ENCODE measurements around the gene PARN.
"Not testable (repeated sequence)": the region's sequence is repeated elsewhere in the genome, so short reads cannot be mapped to it uniquely, and the experiment has no call there.

The PARN gene

GRCh38 chr16:14462811-14463210, 167.2 kb downstream of the PARN start:
- no peak for DNase-seq

- DNase-seq = no peak
These were observed 169.3 kb downstream of the PARN start for GRCh38 chr16:14460726-14461125.

- DNase-seq = no peak
These were observed 171.5 kb downstream of the PARN start for GRCh38 chr16:14458576-14458975.

- DNase-seq = no peak
These were observed 173.1 kb downstream of the PARN start for GRCh38 chr16:14456793-14457481.

DNA sequence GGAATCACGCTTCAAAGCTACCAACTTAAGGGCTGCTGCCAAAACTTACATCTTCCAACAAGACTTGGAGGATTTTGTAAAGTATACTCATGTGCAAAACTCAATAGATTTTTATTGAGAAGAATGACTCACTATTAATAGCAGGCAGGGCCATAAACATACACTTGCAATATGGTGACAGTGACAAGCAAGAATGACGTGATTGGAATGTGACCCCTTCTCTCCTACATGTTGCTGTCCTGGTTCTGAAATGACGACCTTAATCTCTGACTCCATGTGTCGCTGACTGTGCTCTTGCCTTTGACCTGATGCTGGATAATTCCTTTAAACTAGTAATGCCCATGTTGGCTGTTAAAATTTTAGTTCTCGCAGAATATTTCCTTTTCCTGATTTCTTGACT, 174.5 kb downstream of the PARN start:
- no peak for DNase-seq

DNA sequence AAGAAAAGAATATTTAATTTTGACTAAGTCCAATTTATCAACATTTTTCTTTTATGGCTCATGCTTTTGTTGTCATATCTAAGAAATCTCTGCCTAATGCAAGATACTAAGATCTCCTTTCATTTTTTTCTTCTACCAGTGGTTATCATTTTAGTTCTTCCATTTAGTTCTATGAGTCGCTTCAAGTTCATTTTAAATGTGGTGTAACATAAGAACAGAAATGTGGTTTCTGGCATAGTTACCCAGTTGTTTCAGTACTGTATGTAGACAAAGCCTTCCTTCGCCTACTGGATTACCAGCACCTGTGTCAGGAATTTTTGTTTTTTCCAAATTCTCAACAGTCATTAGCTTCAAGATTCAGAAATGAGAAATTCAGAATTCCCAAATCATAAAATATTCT, 175.7 kb downstream of the PARN start:
- DNase-seq = no peak

- no peak for DNase-seq
These were observed 178.0 kb downstream of the PARN start for GRCh38 chr16:14452066-14452465.

- no peak for DNase-seq
These were observed 179.2 kb downstream of the PARN start for GRCh38 chr16:14450846-14451245.

- no peak for DNase-seq
These were observed 180.1 kb downstream of the PARN start for GRCh38 chr16:14449790-14450480.

DNA sequence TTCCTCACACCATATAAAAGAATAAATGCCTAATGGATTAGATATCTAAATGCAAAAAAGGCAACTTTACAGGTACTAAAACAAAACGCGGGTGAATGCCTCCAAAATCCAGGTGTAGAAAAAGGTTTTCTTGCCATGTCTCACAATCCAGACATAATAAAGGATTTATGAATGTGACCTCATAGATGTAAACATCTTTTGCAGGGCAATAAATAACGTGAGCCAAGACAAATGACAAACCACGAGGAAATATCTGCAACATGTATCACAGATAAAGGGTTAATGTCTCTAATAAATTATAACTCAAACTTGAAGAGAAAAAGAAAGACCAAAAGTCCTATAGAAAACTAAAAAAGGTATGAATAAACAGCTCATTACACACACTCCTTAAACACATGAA, 180.7 kb downstream of the PARN start:
- DNase-seq = no peak

DNA sequence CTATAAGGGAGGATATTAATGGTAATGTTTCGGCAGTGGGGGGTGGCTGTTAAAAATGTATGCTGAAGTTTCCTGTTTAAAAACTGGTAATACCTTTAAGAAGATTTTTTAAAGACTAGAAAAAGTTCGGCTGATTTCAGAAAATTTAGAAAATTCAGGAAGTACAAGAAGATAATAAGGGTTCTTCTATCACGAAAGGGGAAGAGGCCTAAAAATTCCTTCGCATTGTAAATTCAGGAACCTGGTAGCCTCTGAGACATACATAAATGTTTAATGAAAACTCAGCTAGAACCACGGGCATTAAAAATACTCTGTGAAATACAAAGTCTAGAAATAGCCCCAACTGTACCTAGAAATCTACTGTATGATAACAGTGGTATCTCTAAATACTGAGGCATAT, 181.2 kb downstream of the PARN start:
- DNase-seq = no peak

DNA sequence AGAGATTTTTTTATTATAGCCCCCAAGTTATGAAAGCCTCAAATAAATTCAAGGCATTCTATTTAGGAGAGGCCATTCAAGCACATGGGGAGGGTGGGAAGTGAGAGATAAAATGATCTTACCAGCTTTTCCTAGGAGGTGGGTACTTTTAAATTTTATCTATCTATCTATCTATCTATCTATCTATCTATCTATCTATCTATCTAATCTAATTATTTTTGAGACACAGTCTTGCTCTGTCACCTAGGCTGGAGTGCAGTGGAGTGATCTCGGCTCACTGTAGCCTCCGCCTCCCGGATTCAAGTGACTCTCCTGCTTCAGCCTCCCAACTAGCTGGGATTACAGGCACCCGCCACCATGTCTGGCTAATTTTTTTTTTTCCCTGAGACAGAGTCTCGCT, 182.3 kb downstream of the PARN start:
- no peak for DNase-seq

DNA sequence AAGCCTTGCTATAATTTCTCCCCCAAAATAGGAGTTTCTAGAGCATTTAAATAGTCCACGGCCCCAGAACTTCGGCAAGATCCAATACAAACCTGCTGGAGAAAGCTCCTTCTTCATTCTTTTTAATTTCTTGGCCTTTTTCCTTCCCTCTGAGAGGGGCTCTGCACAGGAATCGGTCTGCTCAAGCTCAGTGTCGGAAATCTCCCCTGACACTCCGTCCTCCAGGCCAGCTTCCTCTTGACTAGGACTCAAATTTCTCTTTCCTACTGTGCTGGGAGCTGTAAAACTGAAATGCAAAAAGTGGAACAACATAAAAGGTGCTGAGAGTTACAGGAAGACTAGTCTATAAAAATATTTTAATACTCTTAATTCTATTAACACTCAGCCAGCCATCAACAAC, 183.3 kb downstream of the PARN start:
- no peak for DNase-seq

GRCh38 chr16:14445937-14446715, 183.9 kb downstream of the PARN start:
- DNase-seq = no peak

GRCh38 chr16:14444979-14445810, 184.9 kb downstream of the PARN start:
- DNase-seq = no peak

- DNase-seq = not testable (repeated sequence)
These were observed 188.5 kb downstream of the PARN start for GRCh38 chr16:14441533-14441932.

DNA sequence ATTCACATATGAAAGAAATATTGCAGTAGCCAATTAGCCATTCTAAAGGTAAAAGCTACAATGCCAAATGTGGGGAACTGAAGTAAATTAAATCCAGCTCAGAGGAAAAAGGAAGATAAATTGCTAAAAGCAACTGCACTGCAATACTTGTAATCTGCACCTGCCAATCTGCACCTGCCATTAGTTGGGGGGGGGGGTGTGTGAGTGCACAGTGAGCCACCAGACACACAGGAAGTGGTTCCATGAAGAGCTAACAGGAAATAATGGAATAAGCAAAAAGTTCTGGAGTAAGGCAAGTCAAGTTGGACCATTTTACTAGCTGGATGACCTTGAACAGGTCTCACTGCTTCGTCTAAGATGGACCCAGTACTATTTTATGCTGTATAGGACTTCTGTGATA, 191.8 kb downstream of the PARN start:
- DNase-seq = peak; percentile 3

GRCh38 chr16:14437426-14437825, 192.6 kb downstream of the PARN start:
- no peak for DNase-seq

DNA sequence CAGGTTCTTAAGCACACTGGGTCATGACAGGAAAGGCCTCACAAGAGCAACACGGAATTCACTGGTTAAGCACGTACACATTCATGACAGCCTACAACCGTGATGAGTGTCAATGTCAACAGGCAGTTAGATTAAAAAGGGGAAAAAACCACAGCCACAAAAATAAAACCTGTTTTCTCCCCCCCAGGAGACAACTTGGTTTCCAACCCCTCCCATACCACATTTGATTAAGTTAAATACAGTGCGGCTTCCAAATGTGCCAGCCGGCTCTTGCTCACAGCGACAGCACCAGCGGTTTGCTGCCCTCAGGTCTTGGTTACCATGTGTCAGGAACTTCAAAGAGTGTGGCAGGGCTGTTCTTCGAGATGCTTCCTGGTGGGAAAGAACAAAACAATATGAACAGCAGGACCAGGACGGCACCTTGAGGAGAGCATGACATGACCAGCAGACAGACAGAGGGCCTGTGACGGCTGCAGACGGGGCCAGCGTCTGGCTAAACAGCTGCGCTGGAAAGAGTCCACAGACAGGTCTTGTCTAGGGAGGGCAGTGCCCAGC, 193.6 kb downstream of the PARN start:
- no peak for DNase-seq

DNA sequence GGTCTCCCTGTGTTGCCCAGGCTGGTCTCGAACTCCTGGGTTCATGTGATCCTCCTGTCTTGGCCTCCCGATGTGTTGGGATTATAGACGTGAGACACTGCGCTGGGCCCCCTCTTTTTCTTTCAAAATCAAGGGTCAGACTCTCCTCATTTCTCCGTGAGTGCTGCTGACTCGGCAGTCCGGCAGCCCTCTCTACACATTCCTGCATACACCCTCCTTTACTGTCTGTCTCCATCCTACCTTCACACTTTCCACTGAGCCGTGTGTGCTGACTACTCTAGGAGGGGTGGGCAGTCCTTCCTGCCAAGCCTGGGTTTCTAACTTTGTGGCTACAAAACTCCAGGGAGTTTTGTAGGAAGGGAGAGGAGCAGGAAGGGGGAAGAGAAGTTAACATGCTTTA, 195.2 kb downstream of the PARN start:
- DNase-seq = no peak

GRCh38 chr16:14428971-14429637, 201.0 kb downstream of the PARN start:
- DNase-seq = not testable (repeated sequence)

DNA sequence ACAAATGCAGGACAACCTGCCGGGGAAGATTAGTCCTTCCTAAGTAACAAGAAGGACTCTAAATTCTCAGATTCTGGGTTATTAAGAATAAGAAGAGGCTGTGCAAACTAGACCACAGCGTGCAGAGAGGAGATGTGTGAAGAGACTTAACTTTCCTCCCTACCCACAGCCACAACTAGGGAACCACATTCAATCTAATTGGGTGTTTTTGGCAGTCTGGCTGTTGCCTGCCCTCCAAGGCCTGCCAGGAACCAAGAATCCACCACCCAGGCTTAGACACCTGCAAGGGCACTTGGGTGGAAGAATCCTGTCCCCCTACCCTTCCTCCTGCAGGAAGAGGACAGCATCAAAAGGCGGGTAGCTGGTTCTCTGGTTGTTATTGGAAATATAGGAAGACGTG, 202.0 kb downstream of the PARN start:
- DNase-seq = no peak
